ENCODE measurements around the gene LVRN.

Gene LVRN

DNA sequence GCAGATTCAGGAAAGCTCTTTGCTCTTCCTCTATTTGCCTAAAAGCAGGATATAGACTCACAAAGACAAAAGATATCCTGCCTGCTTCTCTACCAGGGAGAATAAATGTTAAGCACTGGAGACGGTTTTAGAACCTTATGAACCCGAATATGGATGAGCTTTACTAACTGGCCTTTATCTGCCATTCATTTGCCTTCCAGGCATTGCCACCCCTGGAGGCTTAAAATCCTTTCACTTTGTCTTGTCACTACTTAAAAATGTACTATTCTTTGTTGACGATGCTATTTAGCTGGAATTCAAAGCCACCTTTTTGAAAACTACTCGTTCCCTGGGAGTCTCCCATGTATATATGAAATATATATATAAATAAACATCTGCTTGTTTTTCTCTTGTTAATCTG, 23.2 kb upstream of the LVRN start:
- H3K4me1 ChIP-seq (ENCODE audit: low read length) = no peaks in the 10 kb centered on the region
- no peak overlapping the region for H3K4me2 ChIP-seq (ENCODE audit: low read length)
- H3K27ac ChIP-seq (ENCODE audit: low read length) = no peak overlapping the region
- TF ChIP-seq CTCF (IDR thresholded peaks at IDR 0.05; ENCODE audit: low read depth, low read length) (no peak), EZH2phosphoT487 (IDR thresholded peaks at IDR 0.05; ENCODE audit: low read depth) (no peak)
- no peak overlapping the region for H3K9ac ChIP-seq (ENCODE audit: low read length)
- H4K20me1 ChIP-seq (ENCODE audit: insufficient read depth, low read length) = no peaks in the 10 kb centered on the region
- H3K36me3 ChIP-seq (replicated peaks; ENCODE audit: low read depth, low read length) = no peaks in the 10 kb centered on the region
- no peaks in the 10 kb centered on the region for H3K9me3 ChIP-seq (ENCODE audit: insufficient read depth, low read length)
- no peak overlapping the region for H2AFZ ChIP-seq (ENCODE audit: low read depth, low read length)
- no peaks in the 10 kb centered on the region for H3K27me3 ChIP-seq (ENCODE audit: low read depth, low read length)
- H3K4me3 ChIP-seq (ENCODE audit: low read length) = no peak overlapping the region
- no peaks in the 10 kb centered on the region for H3K79me2 ChIP-seq (ENCODE audit: low read length)

DNA sequence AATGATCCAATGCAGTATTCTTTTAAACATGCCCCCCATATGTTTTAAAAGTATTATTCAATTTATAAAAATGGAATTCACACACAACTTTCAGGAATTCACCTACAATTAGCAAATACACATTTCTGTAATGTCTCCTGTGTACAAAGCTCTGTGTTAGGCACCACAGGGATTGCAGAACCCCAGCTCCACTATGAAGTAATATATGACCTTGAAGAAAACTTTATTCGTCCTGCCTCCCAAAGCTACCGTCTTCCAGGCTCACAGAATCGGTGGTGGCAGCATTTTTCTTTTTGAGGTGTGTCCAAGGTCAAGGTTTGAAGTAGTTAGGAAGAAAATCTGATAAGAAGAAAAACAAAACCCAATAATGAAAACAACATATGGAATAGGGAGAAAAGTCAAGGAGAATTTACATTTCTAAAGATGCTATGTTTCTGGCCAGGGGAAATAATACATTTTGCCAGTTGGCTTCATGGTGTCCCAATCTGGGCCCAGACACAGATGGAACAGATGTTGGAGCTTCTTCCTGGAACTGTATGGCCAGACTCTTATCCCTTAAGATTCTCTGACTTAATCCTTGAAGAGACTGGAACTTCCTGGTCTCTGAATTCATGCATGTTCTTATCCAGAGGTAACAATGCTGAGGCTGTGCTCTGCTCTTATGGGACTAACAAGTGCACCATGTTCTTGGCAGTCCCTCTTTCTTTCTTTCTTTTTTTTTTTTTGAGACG, 22.0 kb upstream of the LVRN start:
- no peak overlapping the region for H3K9ac ChIP-seq (ENCODE audit: low read length)

DNA sequence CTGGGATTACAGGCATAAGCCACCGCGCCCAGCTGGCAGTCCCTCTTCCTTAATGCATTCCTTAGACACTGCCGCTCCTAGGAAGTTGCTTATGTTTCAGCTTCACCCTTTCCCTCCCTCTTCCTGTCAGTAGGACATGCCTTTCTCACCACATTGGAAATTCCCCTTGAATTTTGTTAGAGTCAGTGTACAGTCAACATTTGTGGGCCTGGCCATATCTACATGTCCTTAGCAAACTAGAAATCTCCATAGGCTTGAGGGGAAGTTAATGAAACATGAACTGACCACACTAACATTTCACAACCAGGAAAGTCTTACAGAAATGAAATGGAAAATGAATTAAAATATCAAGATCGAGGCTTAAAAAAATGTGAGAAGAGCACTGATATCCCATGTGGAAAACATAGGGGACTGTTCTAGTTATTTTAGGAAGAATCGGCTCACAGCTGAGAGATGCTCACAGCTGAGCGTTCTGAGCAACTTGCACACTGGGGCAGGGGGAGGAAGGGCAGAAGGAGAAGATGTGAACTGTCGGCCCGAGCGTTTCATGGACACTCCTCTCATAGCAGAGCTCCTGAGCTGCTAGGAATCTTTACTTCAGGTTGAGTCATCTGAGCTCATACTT, 21.1 kb upstream of the LVRN start:
- Histone ChIP-seq H3K27me3 (ENCODE audit: low read depth, low read length) (no peaks in the 10 kb centered on the region), H3K9ac (ENCODE audit: low read length) (no peak overlapping the region), H3K27ac (ENCODE audit: low read length) (no peak overlapping the region), H3K79me2 (ENCODE audit: low read length) (no peaks in the 10 kb centered on the region), H3K9me3 (ENCODE audit: insufficient read depth, low read length) (no peaks in the 10 kb centered on the region), H2AFZ (ENCODE audit: low read depth, low read length) (no peak overlapping the region), H3K4me3 (ENCODE audit: low read length) (no peak overlapping the region), H4K20me1 (ENCODE audit: insufficient read depth, low read length) (no peaks in the 10 kb centered on the region), H3K4me1 (ENCODE audit: low read length) (no peaks in the 10 kb centered on the region), H3K4me2 (ENCODE audit: low read length) (no peak overlapping the region), H3K36me3 (replicated peaks; ENCODE audit: low read depth, low read length) (no peaks in the 10 kb centered on the region)
- TF ChIP-seq CTCF (IDR thresholded peaks at IDR 0.05; ENCODE audit: low read depth, low read length) (no peak), EZH2phosphoT487 (IDR thresholded peaks at IDR 0.05; ENCODE audit: low read depth) (no peak)

More for the DNA sequence above, 22.0 kb upstream of the LVRN start:
- H4K20me1 ChIP-seq (ENCODE audit: insufficient read depth, low read length) = no peaks in the 10 kb centered on the region
- no peak overlapping the region for H3K4me2 ChIP-seq (ENCODE audit: low read length)
- H3K9me3 ChIP-seq (ENCODE audit: insufficient read depth, low read length) = no peaks in the 10 kb centered on the region
- H3K79me2 ChIP-seq (ENCODE audit: low read length) = no peaks in the 10 kb centered on the region
- no peaks in the 10 kb centered on the region for H3K27me3 ChIP-seq (ENCODE audit: low read depth, low read length)
- no peaks in the 10 kb centered on the region for H3K4me1 ChIP-seq (ENCODE audit: low read length)
- H2AFZ ChIP-seq (ENCODE audit: low read depth, low read length) = no peak overlapping the region
- no peak overlapping the region for H3K27ac ChIP-seq (ENCODE audit: low read length)
- TF ChIP-seq EZH2phosphoT487 (IDR thresholded peaks at IDR 0.05; ENCODE audit: low read depth) (no peak), CTCF (IDR thresholded peaks at IDR 0.05; ENCODE audit: low read depth, low read length) (no peak)
- no peak overlapping the region for H3K4me3 ChIP-seq (ENCODE audit: low read length)
- no peaks in the 10 kb centered on the region for H3K36me3 ChIP-seq (replicated peaks; ENCODE audit: low read depth, low read length)

GRCh38 chr5:115944501-115944900, 17.8 kb upstream of the LVRN start:
- TF ChIP-seq EZH2phosphoT487 (IDR thresholded peaks at IDR 0.05; ENCODE audit: low read depth) = no peak
- TF ChIP-seq CTCF (IDR thresholded peaks at IDR 0.05; ENCODE audit: low read depth, low read length) = no peak
- H3K4me1 ChIP-seq (ENCODE audit: low read length) = no peaks in the 10 kb centered on the region
- H3K79me2 ChIP-seq (ENCODE audit: low read length) = no peaks in the 10 kb centered on the region
- H3K27me3 ChIP-seq (ENCODE audit: low read depth, low read length) = no peaks in the 10 kb centered on the region
- no peaks in the 10 kb centered on the region for H3K36me3 ChIP-seq (replicated peaks; ENCODE audit: low read depth, low read length)
- no peaks in the 10 kb centered on the region for H3K9me3 ChIP-seq (ENCODE audit: insufficient read depth, low read length)
- H2AFZ ChIP-seq (ENCODE audit: low read depth, low read length) = no peak overlapping the region
- no peak overlapping the region for H3K4me2 ChIP-seq (ENCODE audit: low read length)
- no peak overlapping the region for H3K27ac ChIP-seq (ENCODE audit: low read length)
- no peak overlapping the region for H3K4me3 ChIP-seq (ENCODE audit: low read length)
- no peak overlapping the region for H3K9ac ChIP-seq (ENCODE audit: low read length)
- H4K20me1 ChIP-seq (ENCODE audit: insufficient read depth, low read length) = no peaks in the 10 kb centered on the region
